NCI-H748 (cell line): Measurements from ENCODE around the gene OTOP3.
A peak's percentile ranks its signal among the peaks of the same experiment; 100 is the strongest.

ENCODE experiments used
- DNase-seq: peaks from one replicate; lab custom pipeline; 2025; ENCODE audit not compliant: unreplicated experiment; lab: John Stamatoyannopoulos, UW

The OTOP3 gene

DNA sequence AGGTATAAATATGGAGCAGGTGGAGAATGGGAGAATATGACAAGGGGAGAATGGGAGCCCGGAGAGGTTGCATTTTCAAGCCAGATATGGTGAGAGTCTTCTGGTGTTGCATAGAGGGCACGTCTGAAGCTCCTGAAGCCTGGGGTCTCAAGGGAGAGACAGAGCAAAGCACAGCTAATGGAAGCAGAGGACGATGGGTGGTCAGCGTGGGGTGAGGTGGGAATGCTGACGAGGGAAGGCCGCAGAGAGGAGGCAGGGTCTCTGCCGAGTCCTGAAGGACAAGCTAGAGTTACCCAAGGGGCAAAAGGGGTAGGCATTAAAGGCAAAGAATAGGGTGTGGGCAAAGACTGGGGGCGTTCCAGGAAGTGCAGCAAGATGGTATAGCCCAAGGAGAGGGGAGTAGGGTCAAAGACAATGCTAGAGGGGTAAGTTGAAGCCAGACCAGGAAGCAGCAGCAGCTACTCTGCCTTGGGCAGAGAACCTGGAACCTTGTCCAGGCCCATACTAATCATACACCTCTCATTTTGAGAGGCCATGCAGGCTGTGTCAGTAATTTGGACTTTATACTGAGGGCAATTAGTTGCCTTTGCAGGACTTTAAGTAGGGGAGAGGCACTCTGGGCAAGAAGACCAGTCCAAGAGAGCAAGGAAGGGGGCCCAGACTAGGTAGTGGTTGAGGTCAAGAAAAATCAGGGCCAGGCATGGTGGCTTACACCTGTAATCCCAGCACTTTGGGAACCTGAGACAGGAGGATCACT is 2.7 kb downstream of the OTOP3 start:
- no peak for DNase-seq

DNA sequence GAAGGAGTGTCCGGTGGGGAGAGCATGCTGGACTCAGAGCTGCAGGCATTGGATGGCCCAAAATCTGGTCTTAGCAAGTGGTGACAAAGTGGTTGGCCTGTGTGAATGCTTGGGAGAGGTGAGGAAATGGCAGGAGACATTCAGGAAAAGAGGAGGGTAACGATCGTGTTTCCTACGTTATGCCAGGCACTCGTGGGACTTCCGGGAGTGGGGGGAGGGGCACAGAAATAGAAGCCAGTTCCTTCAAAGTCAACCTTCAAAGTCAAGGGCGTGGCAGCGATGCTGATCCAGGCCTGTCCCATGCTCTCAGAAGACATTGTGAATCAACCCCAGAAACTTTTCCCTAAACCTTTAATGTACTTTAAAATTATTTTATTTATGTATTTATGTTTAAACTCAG is 3.8 kb downstream of the OTOP3 start:
- no peak for DNase-seq

- no peak for DNase-seq
Observed at GRCh38 chr17:74941128-74941725, 5.5 kb downstream of the OTOP3 start.

- no peak for DNase-seq
Observed at GRCh38 chr17:74943808-74944522, 8.3 kb downstream of the OTOP3 start.

- no peak for DNase-seq
Observed at GRCh38 chr17:74945543-74945942, 9.8 kb downstream of the OTOP3 start.

DNA sequence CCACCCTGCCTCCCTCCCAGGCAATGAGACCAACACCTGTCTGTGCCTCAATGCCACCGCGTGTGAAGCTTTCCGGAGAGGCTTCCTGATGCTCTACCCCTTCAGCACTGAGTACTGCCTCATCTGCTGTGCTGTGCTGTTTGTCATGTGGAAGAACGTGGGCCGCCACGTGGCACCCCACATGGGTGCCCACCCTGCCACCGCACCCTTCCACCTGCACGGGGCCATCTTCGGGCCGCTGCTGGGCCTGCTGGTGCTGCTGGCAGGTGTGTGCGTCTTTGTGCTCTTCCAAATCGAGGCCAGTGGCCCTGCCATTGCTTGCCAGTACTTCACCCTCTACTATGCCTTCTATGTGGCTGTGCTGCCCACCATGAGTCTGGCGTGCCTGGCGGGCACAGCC is 10.9 kb downstream of the OTOP3 start:
- no peak for DNase-seq

GRCh38 chr17:74947041-74947754 is 11.5 kb downstream of the OTOP3 start:
- DNase-seq = no peak

DNA sequence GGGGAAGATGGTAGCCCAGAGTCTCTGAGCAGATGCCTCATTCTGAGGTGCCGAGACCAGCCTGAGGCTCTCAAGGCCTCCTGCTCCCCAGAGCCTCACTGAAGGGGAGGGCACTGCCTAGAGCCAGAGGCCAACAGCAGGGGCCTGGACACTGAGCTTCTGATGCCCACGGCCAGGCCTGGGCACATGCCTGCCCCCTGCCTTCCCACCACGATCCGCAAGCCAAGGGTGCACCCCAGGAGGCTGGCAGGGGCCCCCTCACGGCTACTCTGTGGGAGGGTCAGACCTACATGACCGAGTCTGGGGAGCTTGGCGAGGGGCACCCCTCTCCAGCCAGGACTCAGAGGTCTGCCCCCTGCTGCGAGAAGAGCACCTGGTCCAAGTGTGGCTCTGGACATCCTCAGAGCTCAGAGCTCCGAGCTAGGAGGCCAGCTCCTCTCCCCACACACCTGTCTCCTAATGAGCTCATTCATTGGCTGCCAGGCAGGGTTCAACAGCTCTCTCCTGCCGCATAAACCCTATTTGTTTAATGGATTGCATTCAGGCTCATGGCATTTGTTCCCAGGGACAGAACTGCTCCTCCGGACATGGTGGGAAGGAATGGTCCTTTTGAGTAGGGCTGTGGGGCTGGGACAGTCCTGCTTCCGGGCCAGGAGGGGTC is 13.9 kb downstream of the OTOP3 start:
- DNase-seq = no peak

GRCh38 chr17:74950207-74950606 is 14.5 kb downstream of the OTOP3 start:
- DNase-seq = peak; percentile 24

GRCh38 chr17:74951065-74951464 is 15.4 kb downstream of the OTOP3 start:
- no peak for DNase-seq

- no peak for DNase-seq
Observed at GRCh38 chr17:74951680-74952421, 16.2 kb downstream of the OTOP3 start.

- no peak for DNase-seq
Observed at GRCh38 chr17:74952431-74953133, 16.9 kb downstream of the OTOP3 start.

GRCh38 chr17:74953134-74953687 is 17.5 kb downstream of the OTOP3 start:
- no peak for DNase-seq

DNA sequence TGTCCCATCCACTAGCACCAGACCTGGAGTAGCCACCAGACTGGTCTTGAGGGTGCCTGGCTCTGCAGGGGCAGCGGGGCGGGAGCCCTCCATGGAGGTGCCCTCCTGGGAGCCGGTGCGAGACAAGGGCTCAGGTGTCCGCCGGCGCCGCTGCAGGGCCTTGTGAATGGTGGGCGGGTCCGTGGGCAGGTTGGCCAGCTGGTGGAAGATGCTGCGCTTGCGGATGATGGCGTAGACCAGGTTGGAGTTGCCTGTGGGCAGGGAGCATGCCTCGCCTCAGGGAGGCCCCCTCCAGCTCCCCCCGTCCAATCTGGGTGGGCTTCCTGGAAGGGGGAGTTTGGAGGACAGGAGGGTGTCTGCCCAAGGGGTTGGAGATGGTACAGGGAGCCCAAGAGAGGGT is 18.4 kb downstream of the OTOP3 start:
- DNase-seq = no peak

DNA sequence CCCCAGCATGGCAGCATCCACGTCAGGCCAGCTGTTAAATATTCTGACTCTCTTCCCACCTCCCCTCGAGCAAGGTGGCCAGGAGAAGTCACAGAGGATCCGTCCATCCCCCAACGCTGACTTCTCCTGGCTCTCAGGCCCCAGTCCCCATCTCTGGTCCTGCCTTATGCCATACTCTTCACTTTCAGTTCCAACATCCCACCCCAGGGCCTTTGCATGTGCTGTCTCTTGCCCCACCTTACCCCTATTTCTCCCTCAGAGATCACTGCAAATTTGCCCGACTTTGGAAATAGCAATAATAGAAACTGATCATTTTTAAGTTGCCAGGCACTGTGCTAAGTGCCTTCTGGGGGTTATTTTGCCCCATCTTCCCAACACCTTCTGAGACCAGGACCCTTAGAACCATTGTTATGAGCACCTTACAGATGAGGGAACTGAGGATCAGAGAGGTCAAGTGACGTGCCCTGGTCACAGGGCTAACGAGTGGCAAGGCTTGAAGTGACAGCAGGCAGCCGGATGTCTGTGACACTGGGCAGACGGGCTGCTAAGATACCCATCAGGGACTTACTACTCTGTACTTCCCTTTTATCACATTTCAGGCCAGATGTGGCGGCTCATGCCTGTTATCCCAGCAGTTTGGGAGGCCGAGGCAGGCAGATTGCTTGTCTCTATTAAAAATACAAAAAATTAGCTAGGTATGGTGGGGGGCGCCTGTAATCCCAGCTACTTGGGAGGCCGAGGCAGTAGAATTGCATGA is 19.1 kb downstream of the OTOP3 start:
- no peak for DNase-seq

DNA sequence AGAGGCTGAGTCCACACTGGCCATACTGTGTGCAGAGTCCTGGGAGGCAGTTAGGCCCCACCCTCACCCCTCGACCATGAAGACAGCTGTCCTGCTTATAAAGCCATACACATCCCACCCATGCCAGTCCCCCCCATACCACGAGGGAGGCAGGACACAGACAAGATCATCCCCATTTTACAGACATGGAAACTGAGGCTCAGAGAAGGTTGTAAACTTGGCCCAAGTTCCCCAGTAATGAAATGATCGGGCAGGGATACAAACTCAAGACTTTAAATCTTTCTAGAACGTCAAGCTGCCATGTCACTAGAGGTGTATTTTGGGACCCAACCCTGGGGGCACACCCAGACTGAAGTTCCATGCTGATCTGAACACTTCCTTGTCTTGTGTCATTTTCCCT is 20.4 kb downstream of the OTOP3 start:
- no peak for DNase-seq

- DNase-seq = peak; percentile 49
Observed at GRCh38 chr17:74957935-74958740, 22.4 kb downstream of the OTOP3 start.
